Measurements from ENCODE around the gene PLXNC1.

PLXNC1 gene

GRCh38 chr12:94133964-94134795 is 14.2 kb upstream of the PLXNC1 start:
- peak in 1 of 56 donors; percentile 28 for DNase-seq

GRCh38 chr12:94135896-94136295 is 12.5 kb upstream of the PLXNC1 start:
- DNase-seq = no peak

GRCh38 chr12:94139816-94140215 is 8.6 kb upstream of the PLXNC1 start:
- DNase-seq = no peak

- no peak for DNase-seq
Measured at GRCh38 chr12:94140556-94140955, 7.8 kb upstream of the PLXNC1 start.

- no peak for DNase-seq
Measured at GRCh38 chr12:94141004-94141764, 7.2 kb upstream of the PLXNC1 start.

GRCh38 chr12:94141892-94142291 is 6.5 kb upstream of the PLXNC1 start:
- no peak for DNase-seq

GRCh38 chr12:94143438-94143837 is 4.9 kb upstream of the PLXNC1 start:
- no peak for DNase-seq

GRCh38 chr12:94143951-94144350 is 4.4 kb upstream of the PLXNC1 start:
- no peak for DNase-seq

- DNase-seq = no peak
Measured at GRCh38 chr12:94144781-94145180, 3.6 kb upstream of the PLXNC1 start.

GRCh38 chr12:94145191-94145983 is 3.0 kb upstream of the PLXNC1 start:
- peak in 15 of 56 donors; percentile 5 to 28 (median 14) for DNase-seq

- no peak for DNase-seq
Measured at GRCh38 chr12:94146166-94146936, 2.0 kb upstream of the PLXNC1 start.

- peak in 1 of 56 donors; percentile 36 for DNase-seq
Measured at GRCh38 chr12:94147387-94147990, 888 bp upstream of the PLXNC1 start.

- peak in 7 of 56 donors; percentile 26 to 63 (median 35) for DNase-seq
Measured at GRCh38 chr12:94148739-94149118, 352 bp downstream of the PLXNC1 start.

- peak in 20 of 56 donors; percentile 9 to 63 (median 33) for DNase-seq
Measured at GRCh38 chr12:94149119-94149780, 873 bp downstream of the PLXNC1 start.

GRCh38 chr12:94149781-94150239 is 1.4 kb downstream of the PLXNC1 start:
- peak in 19 of 56 donors; percentile 5 to 60 (median 31) for DNase-seq

- peak in 9 of 56 donors; percentile 15 to 48 (median 26) for DNase-seq
Measured at GRCh38 chr12:94150240-94151121, 2.1 kb downstream of the PLXNC1 start.

- DNase-seq = peak in 1 of 56 donors; percentile 21
Measured at GRCh38 chr12:94151582-94151981, 3.2 kb downstream of the PLXNC1 start.

GRCh38 chr12:94152292-94153078 is 4.1 kb downstream of the PLXNC1 start:
- DNase-seq = peak in 1 of 56 donors; percentile 17
